Mammary epithelial cell (primary cell): ENCODE data around the gene TRPM2.

Source experiments
- CTCF ChIP-seq, 2 donors: IDR thresholded peaks in 1 of 2; conservative IDR thresholded peaks in 1 of 2; 2 replicates each; pipeline ENCODE4 v1.5.1; 2011 to 2012; ENCODE audit warnings: inconsistent platforms in 2 of 2, low read length in 2 of 2, mild to moderate bottlenecking in 2 of 2, control low read depth in 1 of 2, low read depth in 1 of 2; ENCODE audit not compliant: insufficient read depth in 1 of 2; ENCODE audit errors: extremely low read depth in 1 of 2
- EZH2 ChIP-seq: IDR thresholded peaks from 2 replicates; pipeline ENCODE4 v1.6.1; 2012; ENCODE audit warnings: low read length, inconsistent platforms, borderline replicate concordance

- TF ChIP-seq CTCF (conservative IDR thresholded peaks at IDR 0.05 in 1 of 2, IDR thresholded peaks at IDR 0.05 in 1 of 2; ENCODE audit: extremely low read depth in 1 of 2, insufficient read depth in 1 of 2, low read depth in 1 of 2, low read length in 2 of 2) (no peak), EZH2 (no peak)
Observed at GRCh38 chr21:44441581-44442265, 88.3 kb downstream of the TRPM2 start.
